Transverse colon (tissue), 4 donors: ENCODE data around the gene DCTN2. TPM values are rescaled to one million over a fixed set of nuclear protein-coding genes. Genes with fewer than 3 reads are reported as not detected.
A peak's percentile ranks its signal among the peaks of the same experiment; 100 is the strongest.

ENCODE experiments used
- DNase-seq: peaks from one replicate; pipeline ENCODE4 v3.0.0-alpha.2; 2019
- H3K27ac ChIP-seq, 4 donors: fragments of 200-600 bp; sonication (generic); 2 replicates each; pipeline ENCODE4 v1.5.1; 2016 to 2018; ENCODE audit warnings: inconsistent platforms in 4 of 4
- H3K27me3 ChIP-seq: fragments of 200-600 bp; sonication (generic); 2 replicates; pipeline ENCODE4 v1.5.1; 2017; ENCODE audit warnings: inconsistent platforms
- H3K36me3 ChIP-seq, 4 donors: fragments of 200-600 bp; sonication (generic); 2 replicates each; pipeline ENCODE4 v1.5.1; 2017 to 2019; ENCODE audit warnings: inconsistent platforms in 4 of 4
- H3K4me1 ChIP-seq, 4 donors: fragments of 200-600 bp; sonication (generic); 2 replicates each; pipeline ENCODE4 v1.5.1; 2017 to 2020; ENCODE audit warnings: inconsistent platforms in 4 of 4
- H3K4me3 ChIP-seq, 4 donors: fragments of 200-600 bp; sonication (generic); 1 replicate in 1 of 4; 2 replicates in 3 of 4; pipeline versions ENCODE4 v1.5.1 to v1.6.1; 2017 to 2019; ENCODE audit warnings: inconsistent platforms in 4 of 4
- H3K9me3 ChIP-seq, 2 donors: fragments of 200-600 bp; sonication (generic); 2 replicates each; pipeline ENCODE4 v1.5.1; 2017 to 2019; ENCODE audit warnings: inconsistent platforms in 2 of 2
- EP300 ChIP-seq: sonication (generic); formaldehyde crosslinking; IDR thresholded peaks from one replicate; pipeline ENCODE4 v1.6.1; 2017; ENCODE audit warnings: antibody characterized with exemption, low read depth
- POLR2A ChIP-seq: fragments of 450-650 bp; IDR thresholded peaks from one replicate; pipeline ENCODE4 v1.6.1; 2016; ENCODE audit warnings: antibody characterized with exemption, mild to moderate bottlenecking, moderate library complexity
- POLR2AphosphoS5 ChIP-seq, 3 donors: sonication (generic); formaldehyde crosslinking; IDR thresholded peaks; one replicate each; pipeline ENCODE4 v1.6.1; 2016; ENCODE audit warnings: antibody characterized with exemption in 3 of 3
- WGBS, 2 donors: methylation state at CpG; one replicate each; pipeline ENCODE4 v1.1.5; 2018; ENCODE audit warnings: low coverage in 1 of 2; 5-methylcytosine and 5-hydroxymethylcytosine counted together
- in situ Hi-C, 4 donors: fragments of 200-750 bp; cut with MboI; loops; one replicate each; pipeline versions ENCODE4 v1.15.0 to v1.15.1; 2017; ENCODE audit warnings: low sequenced_read_pairs in 3 of 4, low pct_ligation_motif_present in 1 of 4, low pct_unique_long_range_greater_than_20kb in 1 of 4
- intact Hi-C: fragments of 100-400 bp; cut with DNase I; formaldehyde crosslinking; loops from one replicate; pipeline ENCODE4 v1.15.1; 2023; ENCODE audit warnings: low total_unique reads
- total RNA-seq, 4 donors: library from RNA; depleted of rRNA; stranded (reverse); fragments of >200 nt; gene quantifications; one replicate each; pipeline ENCODE4 v1.1.0, GENCODE V29; 2016
- TF ChIP-seq, protein P1 (sequence below), 5 experiments: fragments of 200-600 bp in 3 of 5; fragments of 450-650 bp in 2 of 5; sonication (generic) in 3 of 5; IDR thresholded peaks; 1 replicate in 2 of 5; 2 replicates in 3 of 5; pipeline ENCODE4 v1.5.1; 2016 to 2017; ENCODE audit warnings: antibody characterized with exemption in 5 of 5, inconsistent platforms in 3 of 5, mild to moderate bottlenecking in 2 of 5, moderate library complexity in 1 of 5

Gene DCTN2
- total RNA-seq, 4 donors from 2014 or later: 154 to 344 (median 175) TPM

DNA sequence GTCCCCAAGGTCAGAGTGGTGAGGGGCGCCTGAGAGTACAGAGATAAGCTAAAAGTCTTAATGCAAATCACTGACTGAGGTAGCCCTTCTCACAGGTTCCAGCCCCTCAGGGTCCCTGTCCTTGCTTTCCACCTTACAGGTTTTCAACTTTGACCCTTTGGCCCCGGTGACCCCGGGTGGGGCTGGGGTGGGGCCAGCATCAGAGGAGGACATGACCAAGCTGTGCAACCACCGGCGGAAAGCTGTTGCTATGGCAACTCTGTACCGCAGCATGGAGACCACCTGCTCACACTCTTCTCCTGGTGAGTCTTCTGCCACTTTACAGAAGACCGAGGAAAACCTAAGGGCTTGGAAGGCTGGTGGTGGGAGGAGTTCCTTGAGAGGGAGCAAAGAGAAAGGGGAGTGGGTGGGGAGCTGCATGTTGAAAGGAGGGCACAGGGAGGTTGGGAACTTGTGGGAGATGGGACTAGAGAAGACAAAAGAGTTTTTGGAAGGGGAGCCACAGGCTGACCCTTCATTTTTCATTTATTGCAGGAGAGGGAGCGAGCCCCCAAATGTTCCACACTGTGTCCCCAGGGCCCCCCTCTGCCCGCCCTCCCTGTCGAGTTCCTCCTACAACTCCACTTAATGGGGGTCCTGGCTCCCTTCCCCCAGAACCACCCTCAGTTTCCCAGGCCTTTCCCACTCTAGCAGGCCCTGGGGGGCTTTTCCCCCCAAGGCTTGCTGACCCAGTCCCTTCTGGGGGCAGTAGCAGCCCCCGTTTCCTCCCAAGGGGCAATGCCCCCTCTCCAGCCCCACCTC lies 22.0 kb downstream of the DCTN2 start:
- Histone ChIP-seq H3K27me3 (no peaks in the 10 kb centered on the region), H3K4me3 (no peak overlapping the region), H3K36me3 (peaks cover 0 to 31% (median 8%) of the 10 kb centered on the region in 4 donors), H3K27ac (peak overlapping the region in 2 of 4 donors; percentile 11 to 97), H3K9me3 (no peaks in the 10 kb centered on the region), H3K4me1 (peaks cover 22 to 43% (median 37%) of the 10 kb centered on the region in 4 donors)
- peak; percentile 26 for DNase-seq
- TF ChIP-seq POLR2AphosphoS5 (IDR thresholded peaks at IDR 0.05) (no peak), POLR2A (no peak), EP300 (no peak)
- intact Hi-C loops (no loop called here), in situ Hi-C loops (no loop called here)
- 59% methylated on average over 11 of the region's 11 CpGs; no CpG with 5 or more reads in 1 of the 2 donors for WGBS, 2 donors

DNA sequence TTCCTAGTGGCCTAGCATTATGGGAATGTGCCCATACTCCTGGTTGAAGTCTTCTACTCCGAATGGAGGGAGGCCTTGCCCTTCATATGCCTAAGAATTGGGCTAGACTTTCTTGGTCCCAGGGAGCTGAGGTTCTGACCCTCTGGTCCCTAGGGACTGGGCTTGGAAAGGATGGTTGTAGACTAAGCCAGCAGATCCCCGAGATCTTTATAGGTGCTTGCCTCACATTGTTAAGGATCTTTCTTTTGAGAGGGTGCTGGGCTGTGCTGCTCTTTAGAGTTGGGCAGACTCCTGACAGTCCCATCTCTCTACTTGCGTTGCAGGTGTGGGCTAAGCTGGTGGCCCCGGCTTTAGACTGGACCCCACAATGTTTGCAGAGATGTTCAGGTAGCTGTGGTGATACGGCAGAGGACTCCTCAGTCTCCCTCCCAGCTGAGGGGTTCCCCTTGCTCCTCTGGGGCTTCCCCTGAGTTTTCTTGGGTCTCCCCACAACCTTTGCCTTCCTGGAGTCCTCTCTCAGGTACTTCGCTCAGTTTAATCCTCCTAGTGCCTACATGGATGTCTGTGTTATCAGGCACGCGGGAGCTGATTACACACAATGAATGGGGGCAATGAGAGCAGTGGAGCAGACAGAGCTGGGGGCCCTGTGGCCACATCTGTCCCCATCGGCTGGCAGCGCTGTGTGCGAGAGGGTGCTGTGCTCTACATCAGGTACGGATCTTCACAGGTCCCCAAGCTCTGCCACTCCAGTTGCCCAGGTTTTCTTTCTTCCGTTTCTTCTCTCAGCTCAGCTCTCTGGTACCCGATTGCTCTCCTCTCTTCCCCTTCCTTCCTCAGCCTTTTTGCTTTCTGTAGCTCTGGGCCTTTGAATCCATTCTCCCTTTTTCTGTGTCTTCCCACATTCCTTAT lies 23.0 kb downstream of the DCTN2 start:
- Histone ChIP-seq H3K4me3 (peak overlapping the region; percentile 68 to 82 (median 78)), H3K27me3 (no peaks in the 10 kb centered on the region), H3K9me3 (no peaks in the 10 kb centered on the region), H3K4me1 (peaks cover 25 to 50% (median 44%) of the 10 kb centered on the region in 4 donors), H3K27ac (peak overlapping the region; percentile 97 to 100 (median 98)), H3K36me3 (peaks cover 0 to 24% (median 8%) of the 10 kb centered on the region in 4 donors)
- DNase-seq: no peak
- intact Hi-C loops (loop anchor here (1.0 kb wide), 1 partner anchor 48 kb away; no protein-coding TSS in a partner anchor), in situ Hi-C loops (no loop called here)
- 0 to 67% methylated on average over 1 to 14 of the region's 14 CpGs for WGBS, 2 donors
- TF ChIP-seq, protein P1, sequence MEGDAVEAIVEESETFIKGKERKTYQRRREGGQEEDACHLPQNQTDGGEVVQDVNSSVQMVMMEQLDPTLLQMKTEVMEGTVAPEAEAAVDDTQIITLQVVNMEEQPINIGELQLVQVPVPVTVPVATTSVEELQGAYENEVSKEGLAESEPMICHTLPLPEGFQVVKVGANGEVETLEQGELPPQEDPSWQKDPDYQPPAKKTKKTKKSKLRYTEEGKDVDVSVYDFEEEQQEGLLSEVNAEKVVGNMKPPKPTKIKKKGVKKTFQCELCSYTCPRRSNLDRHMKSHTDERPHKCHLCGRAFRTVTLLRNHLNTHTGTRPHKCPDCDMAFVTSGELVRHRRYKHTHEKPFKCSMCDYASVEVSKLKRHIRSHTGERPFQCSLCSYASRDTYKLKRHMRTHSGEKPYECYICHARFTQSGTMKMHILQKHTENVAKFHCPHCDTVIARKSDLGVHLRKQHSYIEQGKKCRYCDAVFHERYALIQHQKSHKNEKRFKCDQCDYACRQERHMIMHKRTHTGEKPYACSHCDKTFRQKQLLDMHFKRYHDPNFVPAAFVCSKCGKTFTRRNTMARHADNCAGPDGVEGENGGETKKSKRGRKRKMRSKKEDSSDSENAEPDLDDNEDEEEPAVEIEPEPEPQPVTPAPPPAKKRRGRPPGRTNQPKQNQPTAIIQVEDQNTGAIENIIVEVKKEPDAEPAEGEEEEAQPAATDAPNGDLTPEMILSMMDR (IDR thresholded peaks at IDR 0.05): no peak
- TF ChIP-seq POLR2A: no peak
- TF ChIP-seq EP300: no peak
- no peak for TF ChIP-seq POLR2AphosphoS5 (IDR thresholded peaks at IDR 0.05)

DNA sequence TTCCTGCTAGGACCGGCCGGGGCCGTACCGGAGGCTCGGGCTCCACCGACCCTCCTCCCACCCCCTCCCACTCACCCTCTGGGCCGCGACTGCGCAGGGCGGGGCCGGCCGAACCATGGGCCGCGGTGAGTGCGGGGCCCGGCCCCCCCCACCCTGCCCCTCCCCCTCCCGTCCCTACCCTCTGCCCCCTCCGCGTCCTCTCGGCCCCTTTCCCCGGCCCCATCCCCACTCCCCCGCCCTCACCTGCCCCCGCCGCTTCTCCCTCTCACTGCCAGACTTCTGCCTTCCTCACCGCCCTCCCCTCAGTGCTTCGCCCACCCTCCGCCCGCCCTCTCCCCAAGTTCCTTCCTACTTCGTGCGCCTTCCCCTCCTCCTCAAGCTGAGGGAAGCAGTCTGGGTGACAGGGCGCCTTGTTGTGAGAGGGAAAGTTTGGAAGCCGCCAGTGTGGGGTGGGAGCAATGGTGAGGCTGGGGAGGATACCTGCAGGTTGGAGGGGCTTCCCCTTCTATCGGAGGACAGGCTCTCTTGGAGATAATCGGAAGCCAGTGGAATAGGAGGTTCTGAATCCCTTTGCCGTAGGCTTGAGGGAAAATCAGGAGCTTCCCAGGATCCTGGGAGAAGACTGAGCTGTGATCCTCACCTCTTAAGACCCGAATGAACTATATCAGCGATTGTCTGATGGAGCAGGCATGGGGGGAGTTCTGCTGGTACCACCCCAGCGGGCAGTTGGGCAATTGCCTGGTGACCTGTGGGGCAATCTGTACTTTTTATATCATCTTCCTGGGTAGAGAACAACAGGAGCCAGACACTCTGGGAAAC lies 23.9 kb downstream of the DCTN2 start:
- peak; percentile 5 for TF ChIP-seq POLR2A
- no peak for TF ChIP-seq POLR2AphosphoS5 (IDR thresholded peaks at IDR 0.05)
- TF ChIP-seq, protein P1 (IDR thresholded peaks at IDR 0.05): no peak
- Histone ChIP-seq H3K9me3 (no peaks in the 10 kb centered on the region), H3K4me1 (peaks cover 33 to 58% (median 52%) of the 10 kb centered on the region in 4 donors), H3K4me3 (peak overlapping the region; percentile 68 to 82 (median 78)), H3K36me3 (peaks cover 0 to 20% (median 6%) of the 10 kb centered on the region in 4 donors), H3K27me3 (no peaks in the 10 kb centered on the region), H3K27ac (peak overlapping the region; percentile 97 to 100 (median 98))
- WGBS, 2 donors: 1 to 5% methylated on average over 4 to 9 of the region's 38 CpGs
- in situ Hi-C loops: no loop called here
- peak; percentile 54 for DNase-seq
- intact Hi-C loops: loop anchor here (1.0 kb wide), 1 partner anchor 47 kb away; no protein-coding TSS in a partner anchor
